ENCODE measurements around the gene JPH3.

JPH3 gene

DNA sequence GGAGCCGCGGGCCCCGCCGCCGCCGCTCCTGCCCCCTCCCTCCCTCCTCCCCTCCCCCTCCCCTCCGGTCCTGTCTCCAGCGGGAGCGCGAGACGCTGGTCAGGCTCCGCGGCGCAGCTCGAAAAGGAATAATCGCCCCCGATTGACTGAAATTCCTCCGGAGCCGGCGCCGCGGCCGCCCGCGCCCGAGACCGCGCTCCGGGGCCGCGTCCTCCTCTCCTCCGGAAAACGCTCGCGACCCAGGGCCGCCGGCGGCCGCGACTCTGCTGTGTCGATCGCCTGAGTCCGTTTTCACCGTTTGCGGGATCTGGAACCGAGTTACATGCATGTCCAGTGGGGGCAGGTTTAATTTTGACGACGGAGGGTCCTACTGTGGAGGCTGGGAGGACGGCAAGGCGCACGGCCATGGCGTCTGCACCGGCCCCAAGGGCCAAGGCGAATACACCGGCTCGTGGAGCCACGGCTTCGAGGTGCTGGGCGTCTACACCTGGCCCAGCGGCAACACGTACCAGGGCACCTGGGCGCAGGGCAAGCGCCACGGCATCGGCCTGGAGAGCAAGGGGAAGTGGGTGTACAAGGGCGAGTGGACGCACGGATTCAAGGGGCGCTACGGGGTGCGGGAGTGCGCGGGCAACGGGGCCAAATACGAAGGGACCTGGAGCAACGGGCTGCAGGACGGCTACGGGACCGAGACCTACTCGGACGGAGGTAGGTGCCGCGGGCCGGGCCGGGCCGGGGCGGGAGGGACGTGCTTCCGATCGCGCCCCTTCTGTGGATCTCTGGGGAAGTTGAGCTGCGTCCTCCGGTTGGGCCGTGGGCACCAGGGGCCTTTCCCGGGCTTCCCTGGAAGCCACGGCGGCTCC lies 744 bp downstream of the JPH3 start:
- FAIRE-seq: no peak

DNA sequence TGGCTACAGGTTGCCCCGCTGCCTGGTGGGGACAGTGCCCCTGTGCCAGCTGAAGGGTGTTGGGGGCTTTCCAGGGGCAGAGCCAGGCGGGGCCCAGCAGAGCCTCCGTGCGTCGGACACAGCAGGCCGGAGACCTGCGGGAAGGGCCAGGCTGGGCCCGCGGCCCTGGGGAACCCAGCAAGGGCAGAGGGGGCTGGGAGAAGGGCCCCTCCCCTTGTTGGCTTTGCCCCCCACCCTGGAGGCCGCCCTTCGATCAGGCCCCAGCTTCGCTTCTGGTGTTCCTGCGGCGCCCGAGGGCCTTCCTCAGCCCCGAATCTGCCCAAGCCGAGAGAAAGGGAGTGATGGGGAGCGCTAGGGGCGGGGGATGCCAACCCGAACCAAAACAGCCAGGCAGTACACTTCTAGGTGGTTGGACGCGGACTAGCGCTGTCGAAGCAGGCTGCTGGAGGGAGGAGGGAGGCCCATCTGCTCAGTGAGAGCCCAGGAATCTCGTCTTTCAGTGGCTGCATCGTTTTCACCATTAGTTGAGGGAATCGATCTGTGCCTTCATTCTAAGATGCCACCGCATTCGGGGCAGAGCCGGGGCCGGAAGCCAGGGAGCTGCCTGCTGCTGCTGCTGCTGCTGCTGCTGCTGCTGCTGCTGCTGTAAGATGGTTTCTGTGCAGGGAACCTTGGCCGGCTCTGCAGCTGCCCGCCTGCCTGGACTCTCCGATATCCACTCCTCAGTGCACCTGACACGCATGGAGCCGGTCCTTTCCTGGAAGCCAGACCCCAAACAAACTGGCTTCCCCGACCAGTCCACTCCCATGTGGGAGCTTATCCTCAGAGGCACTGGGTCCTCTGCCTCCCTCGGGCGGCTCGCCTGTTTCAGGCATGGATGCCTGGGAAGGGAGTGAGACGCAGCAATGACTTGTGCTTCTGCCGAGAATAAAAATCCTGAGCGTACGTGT lies 1.7 kb downstream of the JPH3 start:
- no peak for FAIRE-seq

DNA sequence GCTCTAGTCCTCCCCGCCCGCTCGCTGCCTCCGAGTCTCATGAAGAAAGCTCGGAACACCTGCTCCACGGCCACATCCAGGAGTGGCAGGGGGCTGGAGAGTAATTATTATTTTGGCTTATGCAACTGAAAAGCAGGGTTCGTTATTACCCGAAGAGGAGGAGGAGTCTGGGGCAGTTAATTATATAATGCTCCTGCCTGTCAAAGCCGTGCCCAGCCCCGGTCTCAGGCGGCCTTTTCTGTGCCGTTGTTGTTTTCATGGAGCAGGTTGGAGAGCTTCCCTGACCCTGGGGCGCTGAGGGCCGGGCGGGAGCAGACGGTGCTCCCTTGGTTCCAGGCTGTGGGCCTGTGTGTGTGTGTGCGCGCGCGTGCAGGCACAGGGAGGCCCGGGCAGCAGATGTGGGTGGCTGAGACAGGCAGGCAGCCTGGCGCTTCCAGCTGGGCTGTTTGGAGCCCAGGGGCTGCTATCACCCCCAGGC lies 2.4 kb downstream of the JPH3 start:
- FAIRE-seq: no peak

DNA sequence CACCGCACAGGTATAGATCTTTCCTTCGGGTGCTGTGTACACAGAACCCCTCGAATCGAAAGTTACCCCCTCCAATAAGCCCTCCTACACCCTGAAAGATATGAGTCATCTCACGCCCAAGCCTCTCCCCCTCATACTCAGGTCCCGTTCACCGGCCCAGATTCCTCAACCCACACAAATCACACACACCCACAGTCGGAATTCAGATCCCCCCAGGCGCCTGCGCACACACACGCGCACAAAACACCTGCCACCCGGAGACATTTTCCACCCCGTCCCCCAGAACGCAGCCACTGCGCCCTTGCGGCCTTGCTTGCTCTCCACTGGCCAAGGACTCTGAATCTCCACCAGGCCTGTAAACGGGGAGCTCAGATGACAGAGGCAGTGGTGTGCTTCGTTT lies 4.9 kb downstream of the JPH3 start:
- no peak for FAIRE-seq

DNA sequence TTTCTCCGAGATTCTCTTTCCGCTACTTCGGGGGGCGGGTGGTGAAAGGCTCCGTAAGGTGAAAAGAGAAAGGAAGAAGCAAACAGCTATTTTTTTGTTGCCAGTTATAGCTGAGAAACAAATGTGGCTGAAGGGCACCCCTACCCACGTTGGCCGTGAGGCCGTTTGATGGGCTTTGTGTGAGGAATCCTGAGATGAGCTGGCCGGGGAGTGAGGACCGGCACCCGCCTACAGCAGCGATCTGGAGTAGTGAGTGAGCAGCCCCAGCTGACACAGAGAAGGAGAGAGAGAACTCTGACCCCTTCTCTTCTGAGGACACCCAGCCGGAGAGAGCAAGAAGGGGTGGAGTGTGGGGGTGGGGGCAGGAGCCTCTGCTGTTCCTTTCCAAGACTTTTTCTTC lies 5.6 kb downstream of the JPH3 start:
- no peak for FAIRE-seq

DNA sequence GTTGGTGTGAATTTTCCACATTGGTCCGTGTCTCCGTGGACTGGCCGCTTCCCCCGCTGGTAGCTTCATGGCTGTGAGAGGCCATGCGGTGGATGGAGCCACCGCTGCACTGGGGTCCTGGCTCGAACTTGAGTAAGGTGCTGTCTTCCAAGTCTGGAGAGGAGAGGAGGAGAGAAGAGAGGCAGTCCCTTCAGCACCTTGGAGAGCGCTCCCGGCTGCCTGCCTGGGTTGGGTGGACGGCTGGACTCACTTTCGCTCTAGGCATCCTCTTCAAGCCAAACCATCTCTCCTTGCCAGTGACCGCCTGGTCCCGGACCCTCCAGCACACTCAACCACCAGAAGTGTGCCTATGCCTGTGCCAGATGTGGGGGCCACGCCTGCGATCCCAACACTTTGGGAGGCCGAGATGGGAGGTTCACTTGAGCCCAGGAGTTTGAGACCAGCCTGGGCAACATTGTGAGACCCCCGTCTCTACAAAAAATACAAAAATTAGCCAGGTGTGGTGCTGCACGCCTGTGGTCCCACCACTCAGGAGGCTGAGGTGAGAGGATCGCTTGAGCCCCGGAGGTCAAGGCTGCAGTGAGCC lies 6.2 kb downstream of the JPH3 start:
- FAIRE-seq: no peak

DNA sequence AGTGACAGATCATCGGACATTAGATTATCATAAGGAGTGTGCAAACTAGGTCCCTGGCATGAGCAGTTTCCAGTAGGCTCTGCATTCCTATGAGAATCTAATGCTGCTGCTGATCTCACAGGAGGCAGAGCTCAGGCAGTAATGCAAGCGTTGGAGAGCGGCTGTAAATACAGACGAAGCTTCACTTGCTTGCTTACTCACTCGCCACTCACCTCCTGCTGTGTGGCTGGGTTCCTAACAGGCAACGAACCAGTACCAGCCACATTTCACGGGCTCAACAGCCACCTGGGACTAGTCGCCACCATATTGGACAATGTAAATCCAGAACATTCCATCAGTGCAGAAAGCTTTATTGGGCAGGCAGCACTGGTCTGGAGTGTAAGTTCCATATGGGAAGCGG lies 7.7 kb downstream of the JPH3 start:
- FAIRE-seq: no peak

DNA sequence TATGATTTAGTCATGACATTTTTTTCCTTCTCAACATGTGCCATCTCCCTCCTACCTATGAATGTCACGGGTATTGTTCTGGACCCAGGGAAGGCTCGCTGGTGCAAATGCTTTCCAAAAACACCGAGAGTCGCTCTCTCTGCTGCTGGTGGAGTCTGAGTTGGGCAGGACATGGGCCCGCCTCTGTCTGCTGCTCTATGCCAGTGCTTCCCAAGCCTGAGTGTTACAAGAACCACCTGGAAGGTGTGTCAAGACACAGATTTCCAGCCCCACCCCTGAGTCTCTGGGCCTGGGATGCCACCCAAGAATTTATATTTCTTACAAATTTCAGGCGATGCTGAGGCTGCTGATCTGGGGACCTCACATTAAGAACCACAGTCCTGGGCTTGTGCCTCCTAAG lies 9.1 kb downstream of the JPH3 start:
- FAIRE-seq: no peak

DNA sequence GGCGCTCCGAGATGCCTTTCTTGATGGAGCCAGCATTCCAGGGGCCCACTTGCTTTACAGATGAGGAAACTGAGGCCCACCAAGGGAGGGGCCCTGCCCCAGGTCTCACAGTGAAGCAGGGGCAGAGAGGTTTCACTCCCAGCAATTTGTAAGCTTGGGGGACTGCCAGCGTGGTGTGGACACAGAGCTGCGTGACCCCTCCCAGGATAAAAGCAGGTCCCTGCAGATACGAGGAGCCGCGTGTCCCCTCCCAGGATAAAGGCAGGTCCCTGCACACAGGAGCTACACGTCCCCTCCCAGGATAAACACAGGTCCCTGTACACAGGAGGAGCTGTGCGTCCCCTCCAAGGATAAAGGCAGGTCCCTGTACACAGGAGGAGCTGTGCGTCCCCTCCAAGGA lies 11.7 kb downstream of the JPH3 start:
- no peak for FAIRE-seq

DNA sequence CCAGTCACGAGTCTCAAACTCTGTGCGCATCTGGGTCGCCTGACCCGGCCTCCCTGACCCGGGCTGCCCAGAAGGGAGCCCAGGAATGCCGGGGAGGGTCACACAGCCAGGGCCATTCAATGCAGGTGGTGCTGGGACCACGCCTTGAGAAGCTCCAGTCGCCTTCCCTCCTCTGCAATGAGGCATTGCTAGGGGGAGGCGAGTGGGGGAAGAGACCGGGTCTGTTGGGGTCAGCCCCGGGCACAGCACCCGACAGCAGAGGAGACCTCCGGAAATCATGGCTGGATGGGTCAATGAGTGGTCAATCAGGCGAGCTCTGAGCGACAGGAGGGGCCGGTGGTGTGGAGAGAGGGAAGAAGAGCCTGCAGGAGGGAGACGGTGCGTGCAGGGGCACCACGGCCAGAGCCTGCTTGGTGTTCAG lies 13.3 kb downstream of the JPH3 start:
- FAIRE-seq: no peak

DNA sequence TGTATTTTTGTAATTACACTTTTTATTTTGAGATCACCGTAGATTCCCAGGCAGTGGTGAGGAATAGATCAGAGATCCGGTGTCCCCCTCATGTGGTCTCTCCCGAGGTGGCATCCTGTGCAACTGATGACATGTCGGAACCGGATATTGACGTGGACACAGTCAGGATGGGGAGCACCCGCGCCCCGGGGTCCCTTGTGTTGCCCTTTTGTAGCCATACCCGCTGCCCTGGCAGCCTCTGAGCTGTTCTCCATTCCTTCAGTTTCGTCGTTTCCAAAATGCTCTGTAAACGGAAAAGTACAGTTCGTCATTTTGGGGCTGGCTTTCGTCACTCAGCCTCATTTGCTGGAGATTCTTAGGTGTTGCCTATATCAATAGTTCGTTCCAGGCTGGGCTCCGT lies 14.2 kb downstream of the JPH3 start:
- no peak for FAIRE-seq

DNA sequence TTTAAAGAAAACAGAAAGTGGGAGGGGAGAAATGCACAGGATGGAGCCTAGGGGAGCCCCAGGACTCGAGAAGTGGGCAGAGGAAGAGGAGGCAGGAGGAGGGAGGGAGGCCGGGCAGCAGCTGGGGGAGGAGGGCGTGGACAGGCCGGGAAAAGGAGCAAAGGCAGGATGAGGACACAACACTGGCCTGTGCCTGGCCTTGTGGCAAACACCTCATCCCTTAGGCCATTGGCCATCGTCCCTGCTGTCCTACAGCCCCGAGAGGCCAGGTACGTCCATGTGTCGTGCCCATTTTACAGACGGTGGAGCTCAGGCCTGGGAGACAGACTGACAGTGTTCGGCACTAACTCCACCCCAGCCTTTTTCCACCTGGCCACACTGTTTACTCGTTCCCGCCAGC lies 15.9 kb downstream of the JPH3 start:
- FAIRE-seq: no peak

DNA sequence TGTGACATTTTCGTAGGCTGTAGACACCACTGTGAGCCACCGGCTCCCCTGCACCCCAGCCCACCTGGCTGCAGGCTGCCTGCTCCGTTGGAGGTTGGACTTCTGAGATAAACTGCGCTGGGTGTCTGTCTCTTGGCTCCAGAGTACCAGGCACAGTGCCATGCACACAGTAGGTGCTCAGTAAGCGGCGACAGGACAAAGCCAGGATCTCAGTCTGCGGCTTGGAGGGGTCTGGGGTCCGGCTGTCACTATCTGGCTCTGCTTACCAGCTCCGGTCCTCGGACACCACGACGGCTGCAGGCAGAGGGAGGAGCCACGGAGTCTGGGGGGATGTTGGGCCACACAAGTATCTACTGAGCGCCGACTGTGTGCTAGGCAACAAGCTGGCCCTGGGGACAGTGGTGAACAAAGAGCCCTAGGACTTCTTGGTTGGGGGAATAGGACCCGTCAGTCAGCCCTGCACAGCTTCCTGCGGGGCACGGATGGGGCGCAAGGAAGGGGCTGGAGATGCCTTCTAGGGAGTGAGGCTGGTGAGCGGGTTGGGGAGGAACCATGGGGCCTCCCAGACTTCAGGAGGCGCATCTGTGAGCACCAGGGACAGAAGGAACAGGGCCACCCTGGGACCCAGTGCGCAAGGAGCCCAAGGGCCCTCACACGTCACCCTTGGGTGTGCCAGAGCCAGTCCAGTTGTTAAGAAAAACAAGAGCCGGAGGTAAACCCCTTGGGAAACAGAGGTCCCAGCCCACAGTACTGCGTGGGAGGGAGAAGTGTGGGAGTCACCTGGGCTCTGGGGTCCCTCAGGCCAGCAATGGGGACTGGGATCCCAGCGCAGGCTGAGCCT lies 17.3 kb downstream of the JPH3 start:
- no peak for FAIRE-seq

DNA sequence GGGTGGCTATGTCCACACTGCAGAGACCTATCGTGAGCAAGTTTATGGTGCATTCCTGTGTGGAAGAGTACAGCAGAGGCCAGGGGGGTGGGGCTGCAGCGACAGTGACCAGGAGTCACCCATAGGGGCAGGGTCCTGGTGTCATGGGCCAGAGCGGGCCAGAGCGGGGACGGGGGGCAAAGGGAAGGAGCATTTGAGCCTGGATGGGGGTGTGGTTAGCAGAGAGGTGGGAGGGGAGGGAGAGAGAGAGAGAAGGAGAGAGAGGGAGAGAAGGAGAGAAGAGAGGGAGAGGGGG lies 17.8 kb downstream of the JPH3 start:
- FAIRE-seq: no peak

DNA sequence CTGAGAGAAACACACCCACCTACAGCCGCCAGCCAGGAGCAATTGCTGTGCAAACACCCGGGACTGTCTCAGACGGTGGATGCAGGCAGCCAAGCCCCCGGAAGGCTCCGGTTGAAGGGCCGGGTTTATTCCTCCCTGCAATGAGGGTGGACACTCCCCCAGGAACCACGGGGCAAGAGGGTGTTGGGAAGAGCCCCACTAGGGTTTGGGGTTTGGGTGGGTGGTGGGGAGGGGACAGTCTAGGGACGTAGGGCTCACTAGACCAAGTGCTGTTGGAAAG lies 19.2 kb downstream of the JPH3 start:
- no peak for FAIRE-seq

DNA sequence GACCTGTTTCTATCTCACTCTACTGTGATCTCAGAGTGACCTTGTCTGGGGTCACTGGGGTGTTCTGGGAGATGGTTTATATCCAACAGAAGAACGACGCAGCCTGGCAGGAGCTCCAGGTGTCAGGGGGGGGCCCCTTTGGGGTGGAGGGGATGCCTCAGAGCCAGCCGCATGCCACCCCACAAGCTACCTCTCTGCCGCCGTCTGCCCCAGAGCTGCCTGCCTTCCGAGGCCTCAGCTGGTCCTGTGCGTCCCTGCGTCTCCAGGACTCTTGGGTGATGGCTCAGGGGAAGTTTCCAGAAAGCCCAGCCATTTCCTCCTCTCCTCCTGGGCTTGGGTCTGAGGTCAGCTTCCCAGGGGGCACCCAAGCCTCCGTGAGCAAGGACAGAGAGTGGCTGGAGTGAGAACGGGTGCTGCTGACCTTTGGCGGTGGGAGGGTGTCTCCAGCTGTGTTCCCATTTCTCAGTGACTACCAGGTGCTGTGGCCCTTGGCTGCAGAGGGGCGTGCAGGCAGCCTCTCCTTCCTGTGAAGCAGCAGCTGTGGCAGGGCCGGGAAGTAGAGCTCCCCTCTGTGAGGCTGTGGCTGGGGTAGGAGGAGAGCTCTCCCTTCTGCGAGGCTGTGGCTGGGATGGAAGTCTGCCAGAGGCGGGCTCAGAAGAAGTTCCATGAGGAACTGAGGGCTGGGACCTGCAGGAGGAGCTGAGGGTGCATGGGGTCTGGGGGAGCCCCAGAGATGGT lies 19.8 kb downstream of the JPH3 start:
- FAIRE-seq: no peak

DNA sequence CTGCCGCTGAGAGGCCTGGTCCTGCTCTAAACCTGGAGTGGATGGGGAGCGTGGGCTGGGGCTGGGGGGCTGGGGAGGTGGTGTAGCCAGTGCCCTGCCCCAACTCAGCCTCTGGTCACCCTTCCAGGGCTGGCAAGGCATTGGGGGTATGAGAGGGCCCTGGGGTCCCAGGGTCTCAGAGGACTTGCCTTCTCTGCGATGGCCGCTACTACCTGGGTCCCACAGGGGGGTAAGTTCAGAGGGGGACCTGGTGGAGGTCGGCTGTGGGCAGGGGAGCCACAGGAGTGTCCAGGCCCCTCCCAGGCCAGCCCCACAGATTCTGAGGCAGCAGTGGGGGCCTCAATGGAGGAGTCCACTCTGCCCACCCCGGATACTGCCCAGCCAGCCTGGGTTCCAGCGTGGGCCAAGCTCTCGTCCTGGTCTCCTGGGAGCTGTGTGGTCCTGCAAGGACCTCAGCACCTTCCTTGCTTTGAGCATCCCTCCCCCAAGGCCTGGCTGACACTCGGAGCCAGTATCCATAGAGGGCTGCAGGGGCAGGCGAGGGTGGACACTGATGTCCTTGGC lies 20.5 kb downstream of the JPH3 start:
- no peak for FAIRE-seq

DNA sequence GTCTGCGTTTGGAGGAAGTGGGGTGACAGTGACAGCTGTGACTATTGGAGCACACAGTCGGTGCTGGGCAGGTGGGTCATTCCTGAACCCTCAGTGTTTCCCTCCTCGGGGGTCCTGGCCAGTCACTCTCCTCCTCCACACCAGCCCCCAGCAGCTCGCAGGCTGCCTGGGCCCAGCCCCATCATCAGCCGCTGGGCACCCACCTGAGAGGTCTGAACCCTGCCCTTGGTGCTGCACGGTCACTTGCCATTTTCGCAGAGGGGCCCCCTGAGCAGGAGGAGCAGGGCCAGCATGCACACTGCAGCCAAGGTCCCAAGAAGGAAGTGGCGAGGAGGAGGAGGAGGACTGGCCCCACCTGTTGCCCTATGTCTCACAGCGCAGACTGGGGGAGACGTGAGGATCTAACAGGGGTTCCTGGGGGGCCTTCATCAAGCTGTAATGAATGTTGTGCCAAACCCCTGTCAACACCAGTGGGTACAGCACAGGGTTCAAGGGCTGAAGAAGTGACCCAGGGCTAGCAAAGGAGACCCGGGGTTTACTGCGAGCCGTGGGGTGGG lies 23.0 kb downstream of the JPH3 start:
- FAIRE-seq: no peak

DNA sequence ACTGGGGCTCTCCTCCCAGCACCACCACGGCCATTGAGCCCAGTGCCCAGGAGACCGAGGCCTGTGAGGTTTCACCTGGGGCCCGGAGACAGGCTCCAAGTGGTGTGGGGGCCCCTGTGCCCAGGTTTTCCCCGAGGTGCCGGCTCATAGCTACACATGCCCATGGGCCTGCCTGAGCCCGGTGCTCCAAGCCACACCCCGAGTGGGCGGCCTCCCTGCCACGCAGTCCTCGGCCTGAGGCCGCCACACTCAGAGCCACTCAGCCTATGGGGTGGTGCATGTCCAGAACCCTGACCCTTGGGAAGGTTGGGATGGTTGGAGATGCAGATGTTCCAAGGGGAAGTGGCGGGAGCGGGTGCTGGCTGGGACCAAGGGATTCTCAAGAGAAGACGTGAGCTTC lies 24.1 kb downstream of the JPH3 start:
- no peak for FAIRE-seq

DNA sequence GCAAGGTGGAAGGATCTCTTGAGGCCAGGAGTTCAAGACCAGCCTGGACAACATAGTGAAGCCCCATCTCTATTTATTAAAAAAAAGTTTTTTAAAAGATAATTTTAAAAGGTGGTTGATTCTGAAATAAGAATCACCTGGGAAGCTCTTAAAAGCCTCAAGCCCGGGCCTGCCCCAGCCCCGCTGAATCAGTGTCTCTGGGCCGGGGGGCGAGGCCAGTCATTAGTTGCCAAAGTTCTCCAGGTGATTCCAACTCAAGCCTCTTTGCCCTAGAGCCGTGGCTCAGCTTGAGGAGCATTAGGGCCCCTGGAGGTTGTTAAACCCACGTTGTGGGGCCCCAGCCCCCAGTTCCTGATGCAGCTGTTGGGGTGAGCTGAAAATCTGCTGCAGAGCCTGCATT lies 24.6 kb downstream of the JPH3 start:
- FAIRE-seq: no peak

DNA sequence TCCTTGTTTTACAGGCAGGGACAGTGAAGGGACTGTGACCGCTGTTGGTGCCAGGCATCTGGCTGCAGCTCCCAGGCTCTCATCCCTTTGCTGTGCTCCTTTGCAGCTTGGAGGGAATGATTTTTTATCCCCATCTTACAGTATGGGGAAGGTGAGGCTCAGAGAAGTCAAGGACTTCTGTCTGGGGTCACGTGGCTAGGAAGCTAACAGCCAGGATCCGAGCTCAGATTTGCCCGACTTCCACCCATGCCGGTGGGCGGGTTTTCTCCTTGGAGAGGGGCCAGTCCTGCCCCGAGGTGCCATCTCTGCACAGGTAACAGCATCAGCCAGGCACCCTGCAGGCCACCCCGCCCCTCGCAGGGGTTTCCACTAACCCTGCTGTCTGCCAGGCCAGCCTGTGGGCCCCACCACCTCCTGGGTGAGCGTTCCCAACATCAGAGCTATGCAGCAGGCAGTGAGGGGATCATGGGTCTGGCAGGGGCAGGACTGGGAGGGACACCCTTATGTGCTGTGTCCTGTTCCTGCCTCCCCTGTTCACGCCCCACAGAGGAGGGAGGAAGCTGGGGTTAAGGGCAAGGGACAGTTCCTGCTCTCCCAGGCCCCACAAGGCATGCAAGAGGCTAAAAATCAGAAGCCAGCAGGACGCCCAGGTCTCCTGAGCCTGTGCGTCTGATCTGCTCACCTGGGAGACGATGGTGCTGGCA lies 25.4 kb downstream of the JPH3 start:
- no peak for FAIRE-seq
